Stimulated activated CD8-positive, alpha-beta memory T cell treated with anti-CD3 and anti-CD28 coated beads, Interleukin-4, amount 100 ng/mL, for 48 hours (primary cell): ENCODE results near the gene DTNB.

Experiments used
- DNase-seq: peaks from one replicate; pipeline ENCODE4 v3.0.0-alpha.2; 2020

DTNB gene

GRCh38 chr2:25492726-25493125 is 180.7 kb downstream of the DTNB start:
- DNase-seq = no peak

GRCh38 chr2:25491966-25492532 is 181.3 kb downstream of the DTNB start:
- DNase-seq = no peak

DNA sequence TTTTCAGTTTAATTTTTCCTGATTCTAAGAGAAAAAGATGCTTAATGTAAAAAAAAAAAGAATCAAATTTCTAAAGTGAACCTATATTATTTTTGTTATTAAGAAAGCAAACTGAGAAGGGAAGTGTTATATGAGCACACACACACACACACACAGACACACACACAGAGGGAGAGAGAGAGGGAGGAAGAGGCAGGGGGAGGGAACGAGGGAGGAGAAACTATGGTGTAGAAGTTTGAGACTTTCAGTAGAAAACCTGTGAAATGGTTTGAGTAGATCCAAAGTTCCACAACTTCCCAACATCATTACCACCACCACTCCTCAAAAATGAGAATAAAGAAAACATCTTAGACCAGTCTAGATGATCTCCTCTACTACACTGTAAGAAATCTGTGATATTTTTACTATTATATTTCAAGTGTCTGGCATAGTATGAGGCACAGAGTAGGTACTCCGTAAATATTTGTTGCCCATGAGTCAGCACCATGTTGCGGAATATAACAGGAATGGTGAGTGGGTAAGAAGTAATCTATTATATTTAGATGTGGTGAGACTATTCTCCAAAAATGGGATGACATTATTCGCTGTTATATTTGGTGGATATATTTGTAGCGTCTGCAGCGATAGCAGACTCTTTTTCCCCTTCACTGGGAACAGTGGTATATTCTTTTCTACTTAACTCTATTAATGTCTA is 182.2 kb downstream of the DTNB start:
- DNase-seq = no peak

- DNase-seq = no peak
Measured at GRCh38 chr2:25490217-25490616, 183.2 kb downstream of the DTNB start.

- no peak for DNase-seq
Measured at GRCh38 chr2:25489631-25490030, 183.7 kb downstream of the DTNB start.

DNA sequence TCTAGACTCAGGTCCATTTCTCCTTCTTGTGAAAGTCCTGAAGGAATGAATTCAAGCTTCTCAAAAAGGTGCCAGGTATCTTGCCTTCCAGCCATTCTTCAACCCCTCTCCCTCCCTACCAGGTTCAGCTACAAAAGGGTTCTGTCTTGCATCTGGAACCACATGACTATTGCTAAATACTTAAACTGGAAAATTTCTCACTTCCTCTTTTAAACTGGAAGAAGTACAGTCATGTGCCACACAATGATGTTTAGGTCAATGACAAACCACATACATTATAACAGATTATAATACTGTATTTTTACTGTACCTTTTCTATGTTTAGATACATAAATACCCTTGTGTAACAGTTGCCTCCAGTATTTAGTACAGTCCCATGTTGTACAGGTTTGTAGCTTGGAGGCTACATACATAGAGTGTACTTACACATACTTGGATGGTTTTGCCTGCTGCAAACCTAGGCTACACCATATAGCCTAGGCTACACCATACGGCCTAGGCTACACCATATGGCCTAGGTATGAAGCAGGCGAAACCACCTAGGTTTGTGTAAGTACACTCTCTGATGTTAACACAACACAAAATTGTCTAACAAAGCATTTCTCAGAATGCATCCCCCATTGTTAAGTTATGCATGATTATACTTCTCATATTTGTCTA is 189.6 kb downstream of the DTNB start:
- DNase-seq = no peak

DNA sequence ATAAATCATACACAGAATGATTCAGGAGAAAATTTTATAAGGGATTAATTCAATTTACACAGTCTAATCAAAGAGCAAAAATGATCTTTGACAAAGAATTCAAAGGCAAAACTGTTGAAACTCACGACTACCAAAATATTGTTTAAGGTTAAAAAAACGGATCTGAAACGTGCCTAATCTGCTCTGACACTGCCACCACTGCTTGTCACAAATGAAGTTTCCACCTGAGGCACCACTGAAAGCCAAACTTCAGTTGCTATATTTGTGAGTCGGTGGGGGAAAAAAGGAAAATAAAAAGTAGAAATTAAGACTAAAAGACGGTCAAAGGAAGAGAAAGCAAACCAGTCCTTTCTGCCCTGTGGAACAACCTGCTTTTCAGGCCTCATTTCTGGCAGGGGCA is 191.0 kb downstream of the DTNB start:
- DNase-seq = no peak

DNA sequence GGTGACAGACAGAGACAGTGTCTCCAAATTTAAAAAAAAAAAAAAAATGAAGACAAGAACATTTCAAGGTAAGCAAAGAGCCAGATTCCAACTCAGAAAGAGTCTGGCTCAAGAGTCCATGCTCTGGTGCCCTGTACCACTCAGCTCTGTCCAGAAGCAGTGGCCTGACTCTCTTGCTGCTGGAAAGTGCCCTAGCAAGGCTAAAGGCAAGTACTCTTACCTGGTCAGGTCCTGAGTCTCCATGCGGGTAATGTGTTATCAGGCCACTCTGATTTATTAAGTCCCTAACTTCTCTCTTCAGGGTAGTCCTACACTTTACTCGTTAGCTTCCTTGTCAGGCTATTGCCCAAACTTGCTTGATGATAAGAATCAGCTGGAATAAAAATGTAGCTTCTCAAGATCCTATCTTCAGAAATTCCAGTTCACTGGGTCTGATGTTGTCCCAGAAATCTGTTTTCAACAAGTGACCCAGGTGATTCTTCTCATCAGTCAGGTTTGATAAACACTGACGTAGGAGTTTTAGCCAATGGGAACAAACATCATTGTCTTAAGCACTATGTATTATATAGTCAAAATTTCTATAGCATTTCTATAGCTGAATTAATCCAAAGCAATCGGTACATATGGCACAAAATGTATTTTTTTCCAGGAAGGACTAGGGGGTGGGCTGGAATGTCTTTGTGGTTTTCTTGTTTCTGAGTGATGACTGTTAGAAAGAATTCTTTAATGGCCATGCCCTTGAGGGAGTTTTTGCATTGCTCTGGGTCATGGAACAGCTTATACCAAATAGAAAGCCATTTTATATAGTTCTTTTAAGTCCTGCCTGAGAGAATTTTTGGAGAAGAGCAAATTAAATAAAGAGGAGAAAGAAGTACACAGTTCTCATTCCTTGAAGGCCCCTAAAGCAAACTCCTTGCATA is 191.7 kb downstream of the DTNB start:
- DNase-seq = no peak

DNA sequence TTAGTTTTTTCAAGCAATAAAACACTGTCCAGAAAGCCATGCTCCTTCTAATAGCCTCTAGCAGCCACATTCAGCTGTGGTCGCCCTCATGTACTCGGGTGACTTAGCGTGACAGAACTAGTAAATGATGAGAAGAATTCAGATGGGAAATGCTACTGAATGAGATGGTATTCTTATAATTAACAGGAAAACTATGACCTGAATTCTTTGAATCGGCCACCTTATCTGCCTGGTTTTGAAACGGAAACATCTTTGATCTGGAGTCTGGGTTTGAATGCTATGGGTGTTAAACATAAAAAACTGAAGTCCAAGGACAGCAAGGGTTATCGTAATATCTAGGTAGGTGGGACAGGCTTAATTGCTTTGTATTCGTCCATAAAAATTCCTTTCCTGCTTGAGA is 192.8 kb downstream of the DTNB start:
- no peak for DNase-seq

DNA sequence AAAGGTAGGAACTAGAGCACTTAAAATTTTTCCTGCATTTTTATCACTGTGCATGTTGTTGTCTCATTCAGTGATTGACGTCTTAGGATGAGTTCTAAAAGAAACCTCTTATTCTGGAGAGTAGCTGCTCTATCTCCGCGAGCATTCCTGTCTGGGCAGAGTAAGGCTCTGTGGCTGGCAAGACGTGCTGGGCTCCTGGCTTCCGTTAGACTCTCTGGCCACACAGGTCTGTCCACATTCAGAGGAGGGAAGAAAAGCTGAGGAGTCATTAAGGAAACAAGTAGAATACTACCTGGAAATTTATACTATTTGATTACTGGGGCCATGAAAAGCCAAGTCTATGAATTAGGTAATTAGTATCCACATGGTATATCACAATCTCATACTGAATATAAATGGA is 193.6 kb downstream of the DTNB start:
- no peak for DNase-seq

GRCh38 chr2:25478736-25479135 is 194.6 kb downstream of the DTNB start:
- DNase-seq = no peak

- DNase-seq = no peak
Measured at GRCh38 chr2:25473758-25474340, 199.5 kb downstream of the DTNB start.

- DNase-seq = no peak
Measured at GRCh38 chr2:25473131-25473530, 200.2 kb downstream of the DTNB start.

- DNase-seq = no peak
Measured at GRCh38 chr2:25470806-25471205, 202.6 kb downstream of the DTNB start.

- no peak for DNase-seq
Measured at GRCh38 chr2:25467743-25468142, 205.6 kb downstream of the DTNB start.

DNA sequence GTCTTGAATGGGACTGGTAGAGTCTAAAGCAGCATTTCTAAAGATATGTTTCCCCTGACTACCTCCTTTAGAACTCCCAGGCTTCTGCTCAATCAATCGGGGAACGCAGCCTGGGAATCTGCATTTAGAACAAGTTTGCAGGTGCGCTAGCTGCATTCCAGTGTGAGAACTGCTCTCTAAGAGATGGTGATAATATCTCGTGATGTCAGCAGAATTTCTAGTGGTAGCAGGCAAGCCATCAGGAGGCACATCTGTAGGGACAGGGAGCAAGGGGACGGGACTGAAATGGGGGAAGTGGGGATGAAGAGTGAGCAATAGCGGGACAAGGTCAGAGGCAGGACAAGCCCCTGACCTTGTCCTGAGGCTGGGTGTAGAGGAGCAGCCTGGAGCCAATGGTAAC is 211.4 kb downstream of the DTNB start:
- DNase-seq = no peak

- no peak for DNase-seq
Measured at GRCh38 chr2:25460261-25460905, 213.0 kb downstream of the DTNB start.

DNA sequence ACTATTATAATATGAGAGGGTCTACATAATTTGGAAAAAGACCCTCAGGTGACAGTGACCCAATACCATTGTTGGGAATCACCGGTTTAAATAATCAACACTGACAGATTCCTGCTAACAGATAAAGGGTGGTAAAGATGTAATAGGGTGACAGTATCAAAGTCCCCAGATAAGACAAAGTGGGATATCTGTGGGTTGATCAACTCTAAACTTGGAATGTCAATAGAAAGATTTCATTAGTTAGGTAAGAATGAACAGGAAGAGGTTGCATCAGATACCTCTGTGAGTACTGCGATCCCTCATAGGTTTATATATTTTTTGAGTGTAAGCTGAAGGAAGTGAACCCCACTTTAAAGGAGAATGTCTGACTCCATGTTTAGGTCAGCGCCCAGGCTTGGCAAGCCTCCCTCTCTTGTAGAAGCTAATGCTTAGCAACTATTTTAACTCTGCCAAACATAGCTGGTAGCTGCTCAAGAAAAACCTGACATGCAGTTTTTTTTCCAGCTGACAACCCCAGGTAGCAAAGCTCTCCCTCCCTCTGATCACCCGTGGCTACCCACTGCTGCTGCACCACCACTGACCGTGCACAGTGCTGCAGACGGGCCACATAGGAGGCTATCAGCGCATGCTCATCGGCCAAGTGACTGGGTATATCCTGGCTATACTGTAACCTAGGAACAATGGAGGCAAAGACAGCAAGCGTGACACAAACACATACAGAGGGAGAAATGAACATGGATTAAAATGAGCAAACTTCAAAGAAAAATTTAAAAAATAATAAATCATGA is 218.4 kb downstream of the DTNB start:
- DNase-seq = no peak

- peak; percentile 46 for DNase-seq
Measured at GRCh38 chr2:25453199-25453905, 220.0 kb downstream of the DTNB start.

- DNase-seq = no peak
Measured at GRCh38 chr2:25448808-25449207, 224.6 kb downstream of the DTNB start.

DNA sequence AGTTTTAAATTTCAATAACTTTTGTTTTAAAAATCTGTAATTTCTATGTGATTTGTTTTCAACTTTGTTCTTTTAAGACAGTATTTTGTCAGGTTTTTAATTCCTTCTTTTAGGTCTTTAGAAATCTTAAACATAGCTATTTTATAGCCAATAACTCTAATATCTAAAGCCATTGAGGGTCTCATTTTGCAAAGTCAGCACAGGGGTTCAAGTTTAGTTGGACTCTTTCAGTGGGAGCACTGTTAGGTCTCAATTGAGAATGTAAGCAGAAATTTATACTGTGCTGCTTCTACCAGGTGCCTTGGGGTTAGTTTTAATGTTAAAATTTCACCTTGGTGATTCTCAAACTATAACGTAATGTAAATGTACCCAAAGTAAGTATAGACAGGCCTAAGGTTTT is 226.4 kb downstream of the DTNB start:
- no peak for DNase-seq
